Fibroblast of villous mesenchyme (primary cell): ENCODE results near the gene MLX. TPM values are rescaled to one million over a fixed set of nuclear protein-coding genes. Genes with fewer than 3 reads are reported as not detected.
A peak's percentile ranks its signal among the peaks of the same experiment; 100 is the strongest.

Source experiments
- DNase-seq: peaks from one replicate; pipeline ENCODE4 v3.0.0-alpha.2; 2010; ENCODE audit warnings: low read depth
- H3K4me3 ChIP-seq: 2 replicates; pipeline ENCODE4 v1.5.1; 2011; ENCODE audit warnings: low read depth, mild to moderate bottlenecking, low read length
- CTCF ChIP-seq: IDR thresholded peaks from 2 replicates; pipeline ENCODE4 v1.5.1; 2012; ENCODE audit warnings: low read depth, mild to moderate bottlenecking, low read length; ENCODE audit not compliant: insufficient read depth
- total RNA-seq: library from RNA; depleted of rRNA; stranded (reverse); fragments of >200 nt; gene quantifications from 2 replicates; pipeline ENCODE4 v1.2.3, GENCODE V29; 2012

MLX gene
- total RNA-seq, 1 donor = 47.5 TPM

DNA sequence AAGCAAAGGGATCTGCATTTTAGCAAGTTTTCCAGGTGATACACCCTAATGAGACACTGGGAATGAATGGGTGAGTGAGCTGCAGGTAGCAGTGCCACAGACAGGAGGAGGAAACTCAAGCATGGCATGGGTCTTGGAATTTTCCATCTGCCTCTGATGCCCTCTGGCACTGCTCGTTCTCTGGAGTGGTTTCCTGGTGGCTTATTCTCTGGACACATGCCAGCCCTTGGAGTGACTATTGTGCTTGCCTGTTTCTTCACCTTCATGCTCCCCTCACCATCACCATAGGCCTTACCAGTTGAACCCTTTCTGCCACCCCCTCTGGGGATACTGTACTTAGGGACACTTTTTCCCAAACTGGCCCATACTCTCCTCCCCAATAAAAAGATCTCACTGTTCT lies 3.4 kb upstream of the MLX start:
- no peak for DNase-seq

DNA sequence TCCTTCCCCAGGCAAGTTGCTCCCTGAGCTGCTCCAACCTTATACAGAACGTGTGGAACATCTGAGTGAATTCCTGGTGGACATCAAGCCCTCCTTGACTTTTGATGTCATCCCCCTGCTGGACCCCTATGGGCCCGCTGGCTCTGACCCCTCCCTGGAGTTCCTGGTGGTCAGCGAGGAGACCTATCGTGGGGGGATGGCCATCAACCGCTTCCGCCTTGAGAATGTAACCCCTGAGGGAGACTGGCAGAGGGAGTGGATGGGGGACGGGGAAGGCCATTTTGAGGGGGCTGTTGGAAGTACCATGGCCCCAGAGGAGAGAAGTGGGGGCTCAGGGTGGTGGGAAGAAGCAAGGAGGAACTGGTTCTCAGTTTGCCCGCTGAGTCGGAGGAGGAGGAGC lies 3.0 kb upstream of the MLX start:
- no peak for DNase-seq
- H3K4me3 ChIP-seq = no peak overlapping the region
- TF ChIP-seq CTCF = no peak

More for the DNA sequence above, 3.4 kb upstream of the MLX start:
- peak overlapping the region; percentile 92 for H3K4me3 ChIP-seq
- TF ChIP-seq CTCF = no peak

DNA sequence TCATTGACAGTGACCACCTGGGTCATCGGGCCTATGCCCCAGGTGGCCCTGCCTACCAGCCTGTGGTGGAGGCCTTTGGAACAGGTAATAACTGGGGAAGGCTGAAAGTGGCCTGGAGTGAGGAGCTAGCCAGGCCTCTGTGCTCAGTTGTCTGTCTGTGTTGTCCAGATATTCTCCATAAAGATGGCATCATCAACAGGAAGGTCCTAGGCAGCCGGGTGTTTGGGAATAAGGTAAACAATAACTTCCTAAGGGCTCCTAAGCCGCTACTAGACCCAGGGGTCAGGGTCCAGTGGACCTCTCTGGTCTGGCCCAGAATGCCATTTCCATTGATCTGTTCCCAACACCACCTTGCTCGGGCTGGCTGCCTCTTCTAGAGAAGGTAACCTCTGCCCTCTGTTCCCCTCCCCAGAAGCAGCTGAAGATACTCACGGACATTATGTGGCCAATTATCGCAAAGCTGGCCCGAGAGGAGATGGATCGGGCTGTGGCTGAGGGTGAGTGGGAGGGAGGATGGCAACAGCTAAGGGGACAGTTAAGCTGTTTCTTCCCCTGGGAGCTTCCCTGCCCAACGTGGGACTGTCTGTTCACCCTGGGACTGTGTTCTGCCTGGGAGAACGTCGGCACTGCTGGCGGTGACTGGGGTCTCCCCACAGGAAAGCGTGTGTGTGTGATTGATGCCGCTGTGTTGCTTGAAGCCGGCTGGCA lies 1.9 kb upstream of the MLX start:
- H3K4me3 ChIP-seq = no peak overlapping the region
- no peak for TF ChIP-seq CTCF
- no peak for DNase-seq

GRCh38 chr17:42565523-42566214 lies 1.2 kb upstream of the MLX start:
- no peak overlapping the region for H3K4me3 ChIP-seq
- TF ChIP-seq CTCF = no peak
- no peak for DNase-seq

DNA sequence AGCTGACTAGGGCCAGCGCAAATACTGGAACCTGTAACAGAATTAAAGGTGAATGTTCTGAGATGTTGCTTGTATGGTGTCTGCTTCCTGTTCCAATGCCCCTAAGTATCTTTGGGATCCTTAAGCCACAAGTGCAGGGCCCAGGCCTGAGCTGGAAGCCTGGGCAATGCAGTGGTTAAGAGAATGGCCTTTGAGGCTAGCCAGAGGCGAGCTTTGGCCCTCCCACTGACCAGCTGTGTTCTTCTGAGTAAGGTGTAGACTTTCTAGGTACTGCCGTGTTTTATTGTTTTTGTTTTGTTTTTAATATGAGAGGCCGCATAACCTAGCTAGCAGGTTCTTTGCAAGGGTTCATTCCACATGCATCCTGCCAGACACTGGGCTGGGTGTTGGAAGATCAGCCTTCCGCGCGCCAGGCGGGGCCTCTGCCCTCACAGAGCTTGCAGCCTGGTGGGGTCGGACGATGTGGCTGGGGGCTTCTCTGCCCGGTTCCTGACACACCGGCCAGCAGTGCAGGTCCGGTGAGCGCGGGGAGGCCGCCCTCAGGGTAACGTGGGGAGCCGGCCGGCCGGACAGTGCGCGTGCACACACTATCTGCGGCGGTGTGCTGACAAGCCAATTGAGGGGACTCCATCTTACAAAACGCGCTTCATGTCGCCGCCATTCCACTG lies 551 bp upstream of the MLX start:
- TF ChIP-seq CTCF = no peak
- DNase-seq = no peak
- peak overlapping the region; percentile 91 for H3K4me3 ChIP-seq

DNA sequence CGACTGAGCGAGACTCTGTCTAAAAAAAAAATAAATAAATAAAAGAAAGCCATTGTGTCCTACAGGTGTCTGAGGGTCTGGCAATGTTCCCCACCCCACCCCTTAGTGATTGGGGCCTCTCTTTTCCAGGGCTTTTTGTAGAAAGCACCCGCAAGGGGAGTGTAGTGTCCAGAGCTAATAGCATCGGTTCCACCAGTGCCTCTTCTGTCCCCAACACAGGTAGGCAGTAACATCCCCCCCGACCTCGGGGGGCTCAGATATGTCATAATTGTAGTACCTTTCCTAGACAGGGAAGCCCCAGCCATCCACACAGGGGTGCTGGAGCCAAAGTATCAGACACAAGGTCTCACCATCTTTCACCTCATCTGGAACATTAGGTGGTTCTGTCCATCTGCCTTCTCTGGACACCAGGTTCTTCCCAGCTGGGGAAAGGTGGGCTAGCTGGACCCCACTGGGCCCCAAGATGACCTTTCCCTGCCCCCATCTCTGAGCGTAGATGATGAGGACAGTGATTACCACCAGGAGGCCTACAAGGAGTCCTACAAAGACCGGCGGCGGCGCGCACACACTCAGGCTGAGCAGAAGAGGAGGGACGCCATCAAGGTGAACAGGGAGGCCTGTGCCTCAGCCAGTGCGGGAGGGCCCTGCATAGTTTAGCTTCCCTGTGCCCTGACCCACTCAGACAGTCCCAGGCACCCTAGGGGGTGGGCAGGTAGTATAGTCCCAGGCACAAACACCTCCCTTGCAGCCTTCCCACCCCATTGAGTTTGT lies 1.6 kb downstream of the MLX start:
- TF ChIP-seq CTCF = no peak
- H3K4me3 ChIP-seq = no peak overlapping the region
- no peak for DNase-seq
